Adrenal gland (tissue), 5 donors: Measurements from ENCODE around the gene HPSE2.

ENCODE experiments used
- CTCF ChIP-seq, 6 experiments: fragments of 450-650 bp in 4 of 6; fragments of 200-600 bp in 2 of 6; sonication (generic) in 1 of 6; IDR thresholded peaks; 1 replicate in 5 of 6; 2 replicates in 1 of 6; pipeline versions ENCODE4 v1.5.1 to v1.8.0; 2016 to 2021; ENCODE audit warnings: antibody characterized with exemption in 6 of 6, mild to moderate bottlenecking in 2 of 6, moderate library complexity in 1 of 6
- POLR2A ChIP-seq, 2 donors: fragments of 450-650 bp; IDR thresholded peaks; one replicate each; pipeline ENCODE4 v1.6.1; 2017; ENCODE audit warnings: antibody characterized with exemption in 2 of 2, mild to moderate bottlenecking in 2 of 2, moderate library complexity in 1 of 2
- donor health status: DM: no; HTN: no; CAD: no.

GRCh38 chr10:98696516-98696915, 539.1 kb downstream of the HPSE2 start:
- no peak for TF ChIP-seq CTCF (IDR thresholded peaks at IDR 0.05)
- no peak for TF ChIP-seq POLR2A (IDR thresholded peaks at IDR 0.05)
